CD4-positive, alpha-beta T cell treated with Interleukin-15 for 4 hours (primary cell): Measurements from ENCODE around the gene SLC44A4.
A peak's percentile ranks its signal among the peaks of the same experiment; 100 is the strongest.
"Not testable (repeated sequence)": the region's sequence is repeated elsewhere in the genome, so short reads cannot be mapped to it uniquely, and the experiment has no call there.

ENCODE experiments used
- DNase-seq: peaks from one replicate; pipeline ENCODE4 v3.0.0-alpha.2; 2020; ENCODE audit warnings: low spot score

Gene SLC44A4

GRCh38 chr6:31879901-31880300, 1.1 kb upstream of the SLC44A4 start:
- DNase-seq, result no peak

- DNase-seq, result no peak
These were observed 346 bp upstream of the SLC44A4 start for GRCh38 chr6:31879143-31879542.

GRCh38 chr6:31878222-31878621, 575 bp downstream of the SLC44A4 start:
- DNase-seq, result no peak

GRCh38 chr6:31877651-31878161, 1.1 kb downstream of the SLC44A4 start:
- no peak for DNase-seq

GRCh38 chr6:31877125-31877650, 1.6 kb downstream of the SLC44A4 start:
- no peak for DNase-seq

GRCh38 chr6:31876357-31876756, 2.4 kb downstream of the SLC44A4 start:
- no peak for DNase-seq

- no peak for DNase-seq
These were observed 2.9 kb downstream of the SLC44A4 start for GRCh38 chr6:31875877-31876276.

- DNase-seq, result no peak
These were observed 3.8 kb downstream of the SLC44A4 start for GRCh38 chr6:31874836-31875572.

GRCh38 chr6:31874084-31874670, 4.6 kb downstream of the SLC44A4 start:
- no peak for DNase-seq

GRCh38 chr6:31871046-31871659, 7.6 kb downstream of the SLC44A4 start:
- no peak for DNase-seq

GRCh38 chr6:31870385-31870921, 8.3 kb downstream of the SLC44A4 start:
- DNase-seq, result no peak

- no peak for DNase-seq
These were observed 9.5 kb downstream of the SLC44A4 start for GRCh38 chr6:31869343-31869742.

- not testable (repeated sequence) for DNase-seq
These were observed 10.2 kb downstream of the SLC44A4 start for GRCh38 chr6:31868658-31868971.

- DNase-seq, result no peak
These were observed 13.3 kb downstream of the SLC44A4 start for GRCh38 chr6:31865205-31866118.

- DNase-seq, result no peak
These were observed 14.0 kb downstream of the SLC44A4 start for GRCh38 chr6:31864818-31865204.

GRCh38 chr6:31864123-31864562, 14.7 kb downstream of the SLC44A4 start:
- not testable (repeated sequence) for DNase-seq

- peak; percentile 100 for DNase-seq
These were observed 16.2 kb downstream of the SLC44A4 start, which contains the start of gene NEU1 for GRCh38 chr6:31862344-31863235. NEU1 (minus strand) TSS chr6:31862821; CDS start chr6:31862776, 45 bp downstream.

- no peak for DNase-seq
These were observed 16.9 kb downstream of the SLC44A4 start for GRCh38 chr6:31861919-31862343.

GRCh38 chr6:31861150-31861549, 17.6 kb downstream of the SLC44A4 start:
- no peak for DNase-seq

- DNase-seq, result no peak
These were observed 18.4 kb downstream of the SLC44A4 start for GRCh38 chr6:31860349-31860748.
